Peyer's patch (tissue), 4 donors: ENCODE data around the gene LIPT1. TPM values are rescaled to one million over a fixed set of nuclear protein-coding genes. Genes with fewer than 3 reads are reported as not detected.

Experiments used
- DNase-seq, 3 donors: peaks; one replicate each; pipeline ENCODE4 v3.0.0-alpha.2; 2017 to 2019
- H3K27ac ChIP-seq, 4 donors: fragments of 200-600 bp; sonication (generic); one replicate each; pipeline ENCODE4 v1.5.1; 2016 to 2019
- H3K27me3 ChIP-seq, 2 donors: fragments of 200-600 bp; sonication (generic); one replicate each; pipeline ENCODE4 v1.5.1; 2019
- H3K36me3 ChIP-seq, 3 donors: fragments of 200-600 bp; sonication (generic); one replicate each; pipeline ENCODE4 v1.5.1; 2016 to 2019
- H3K4me1 ChIP-seq, 4 donors: fragments of 200-600 bp; sonication (generic); one replicate each; pipeline ENCODE4 v1.5.1; 2016 to 2019
- H3K4me3 ChIP-seq, 4 donors: fragments of 200-600 bp; sonication (generic); 1 replicate in 3 of 4; 2 replicates in 1 of 4; pipeline ENCODE4 v1.5.1; 2016 to 2019; ENCODE audit warnings: mild to moderate bottlenecking in 1 of 4
- H3K9me3 ChIP-seq, 4 donors: fragments of 200-600 bp; sonication (generic); one replicate each; pipeline ENCODE4 v1.5.1; 2016 to 2019; ENCODE audit warnings: mild to moderate bottlenecking in 1 of 4
- CTCF ChIP-seq, 6 experiments: fragments of 450-650 bp in 4 of 6; fragments of 200-600 bp in 2 of 6; sonication (generic) in 1 of 6; IDR thresholded peaks; one replicate each; pipeline ENCODE4 v1.5.1; 2017 to 2019; ENCODE audit warnings: antibody characterized with exemption in 6 of 6, mild to moderate bottlenecking in 3 of 6, moderate library complexity in 1 of 6
- POLR2A ChIP-seq, 2 donors: fragments of 450-650 bp; IDR thresholded peaks; one replicate each; pipeline ENCODE4 v1.5.1; 2017; ENCODE audit warnings: antibody characterized with exemption in 2 of 2, mild to moderate bottlenecking in 2 of 2, moderate library complexity in 2 of 2
- small RNA-seq, 2 donors: library from RNA; depleted of rRNA; stranded (forward); fragments of <200 nt; gene quantifications; one replicate each; pipeline ENCODE3, GENCODE V24; 2016
- total RNA-seq, 4 donors: library from RNA; depleted of rRNA; stranded (reverse); fragments of >200 nt; gene quantifications; one replicate each; pipeline ENCODE4 v1.1.0, GENCODE V29; 2016

LIPT1 gene
- total RNA-seq, 4 donors from 2014 or later: 6.1 to 23.9 (median 10.7) TPM

DNA sequence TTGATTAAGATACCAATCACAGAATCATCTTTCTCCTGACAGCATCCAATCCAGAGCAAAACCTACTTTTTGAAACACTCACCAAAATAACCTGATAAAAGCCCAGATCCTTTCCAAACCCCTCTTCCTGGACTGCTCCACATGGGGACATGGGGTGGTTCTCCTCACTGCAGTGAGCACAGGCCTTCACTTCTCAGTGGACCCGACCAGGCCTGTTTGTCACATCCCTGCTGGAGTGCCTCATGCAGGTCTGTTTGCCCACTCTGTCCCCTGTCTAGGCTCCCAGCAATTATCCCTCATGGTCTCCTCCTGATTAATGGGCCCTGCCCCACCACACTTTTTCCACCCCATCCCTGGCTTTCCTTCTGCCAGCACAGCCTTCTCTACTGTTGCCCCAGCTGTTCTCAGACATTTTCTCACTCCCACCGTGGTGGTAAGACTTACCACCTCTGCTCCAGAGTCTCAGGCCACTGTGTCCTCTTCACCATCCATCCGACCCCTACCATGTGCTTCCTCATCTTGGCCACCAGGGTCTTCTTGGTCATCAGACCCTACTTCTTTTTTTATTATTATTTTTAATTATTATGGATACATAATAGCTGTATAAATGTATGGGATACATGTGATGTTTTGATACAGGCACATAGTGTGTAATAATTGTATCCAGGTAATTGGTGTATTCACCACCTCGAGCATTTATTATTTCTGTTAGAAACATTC, 47.4 kb downstream of the LIPT1 start:
- H3K9me3 ChIP-seq: no peaks in the 10 kb centered on the region

GRCh38 chr2:99205491-99205890, 50.7 kb downstream of the LIPT1 start:
- Histone ChIP-seq H3K4me3 (no peak overlapping the region), H3K9me3 (no peaks in the 10 kb centered on the region), H3K36me3 (no peaks in the 10 kb centered on the region), H3K4me1 (no peaks in the 10 kb centered on the region), H3K27me3 (no peaks in the 10 kb centered on the region), H3K27ac (no peak overlapping the region)
- DNase-seq: no peak
- TF ChIP-seq POLR2A (IDR thresholded peaks at IDR 0.05): no peak
- no peak for TF ChIP-seq CTCF (IDR thresholded peaks at IDR 0.05)

More for the DNA sequence above, 47.4 kb downstream of the LIPT1 start:
- H3K27me3 ChIP-seq: no peaks in the 10 kb centered on the region
- TF ChIP-seq POLR2A (IDR thresholded peaks at IDR 0.05) (no peak), CTCF (IDR thresholded peaks at IDR 0.05) (no peak)
- no peak overlapping the region for H3K4me3 ChIP-seq
- H3K36me3 ChIP-seq: peaks cover 0 to 5% (median 0%) of the 10 kb centered on the region in 3 donors
- no peak overlapping the region for H3K27ac ChIP-seq
- no peaks in the 10 kb centered on the region for H3K4me1 ChIP-seq
- DNase-seq: no peak

Small RNA genes lying within 50 kb of the gene (small RNA-seq; reads per million reads assigned to genes)
- gene AC092587.1: 0 reads per million in 2 donors

Other genes with a start within 250 kb of the LIPT1 start
- 10 to 100 TPM in 2 of 4 donors, 1 to 10 TPM in 2; 3.3 to 36.5 (median 10.2) TPM for gene CRACDL, start 218.7 kb upstream of the LIPT1 start, total RNA-seq
- gene C2orf15, start 13.3 kb upstream of the LIPT1 start, total RNA-seq: 1 to 10 TPM in 3 of 4 donors, not detected in 1; 3.7 to 7.1 (median 5.4) TPM
- 10 to 100 TPM in 2 of 4 donors, 1 to 10 TPM in 2; 6.7 to 21.5 (median 11.0) TPM for gene TSGA10, start within 50 bp of the LIPT1 start, total RNA-seq
- gene MITD1, start 26.1 kb downstream of the LIPT1 start, total RNA-seq: 10 to 100 TPM; 21.7 to 42.1 (median 34.0) TPM
- 10 to 100 TPM; 17.1 to 38.0 (median 23.8) TPM for gene MRPL30, start 26.2 kb downstream of the LIPT1 start, total RNA-seq
- gene LYG2, start 100.7 kb downstream of the LIPT1 start, total RNA-seq: not detected
- gene LYG1, start 146.2 kb downstream of the LIPT1 start, total RNA-seq: 1 to 10 TPM; 2.8 to 3.8 (median 3.5) TPM
- gene TXNDC9, start 181.4 kb downstream of the LIPT1 start, total RNA-seq: 10 to 100 TPM; 39.2 to 80.0 (median 40.9) TPM
- 10 to 100 TPM; 23.6 to 40.4 (median 30.7) TPM for gene EIF5B, start 182.4 kb downstream of the LIPT1 start, total RNA-seq